Activated CD4-positive, CD25-positive, alpha-beta regulatory T cell treated with anti-CD3 and anti-CD28 coated beads, Interleukin-2, amount 50 U/mL, for 24 hours (primary cell): Measurements from ENCODE around the gene DHX8.
A peak's percentile ranks its signal among the peaks of the same experiment; 100 is the strongest.

Source experiments
- ATAC-seq, 2 donors: fragments of 150-1000 bp; cut with Tn5 transposase; one replicate each; pipeline ENCODE4 v1.10.0; 2021; ENCODE audit warnings: mild to moderate bottlenecking in 1 of 2, moderate library complexity in 1 of 2

The DHX8 gene

DNA sequence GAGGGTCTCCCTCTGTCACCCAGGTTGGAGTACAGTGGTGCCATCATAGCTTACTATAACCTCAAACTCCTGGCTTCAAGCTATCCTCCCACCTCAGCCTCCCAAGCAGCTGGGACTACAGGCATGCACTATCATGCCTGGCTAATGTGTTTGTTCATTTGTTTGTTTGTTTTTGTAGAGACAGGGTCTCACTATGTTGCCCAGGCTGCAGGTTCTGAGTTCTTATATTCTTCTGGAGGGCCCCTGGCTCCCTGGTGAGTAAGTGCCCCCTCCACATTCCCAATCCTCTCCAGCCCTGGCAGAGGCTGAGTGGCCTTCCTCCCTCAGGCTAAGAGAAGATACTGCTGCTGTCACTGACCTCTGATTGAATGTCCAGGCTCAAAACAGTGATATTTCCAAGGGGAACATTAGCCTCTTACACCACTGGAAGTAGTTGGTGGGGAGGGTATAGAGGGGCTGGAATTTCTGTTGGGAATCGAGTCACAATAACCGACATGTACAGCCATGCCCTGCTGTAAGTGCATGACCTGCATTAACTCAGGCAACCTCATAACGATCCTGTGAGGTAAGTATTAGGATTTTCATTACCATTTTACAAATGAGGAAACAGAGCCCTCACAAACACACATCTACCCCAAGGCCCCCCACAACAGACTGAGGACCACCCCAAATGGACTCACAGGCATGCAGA lies 65.1 kb downstream of the DHX8 start:
- no peak for ATAC-seq

DNA sequence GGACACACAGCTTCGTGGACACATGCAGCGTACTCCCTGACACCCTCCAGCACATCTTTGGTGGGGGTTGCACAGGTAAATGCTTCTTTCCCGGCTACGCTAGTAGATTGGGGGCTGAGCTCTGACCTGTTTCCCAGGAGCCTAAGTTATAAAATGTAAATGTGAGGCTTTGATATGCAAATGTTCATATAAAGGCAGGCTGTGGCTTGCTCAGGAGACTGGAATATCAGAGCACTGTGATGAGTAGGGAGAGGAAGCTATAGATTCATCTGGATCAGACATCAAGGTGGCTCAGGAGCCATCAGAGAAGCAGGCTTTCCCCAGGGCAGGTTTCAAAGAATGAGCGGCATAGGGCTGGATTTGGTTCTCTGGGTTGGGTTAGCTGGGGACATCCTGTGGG lies 65.7 kb downstream of the DHX8 start:
- no peak for ATAC-seq

DNA sequence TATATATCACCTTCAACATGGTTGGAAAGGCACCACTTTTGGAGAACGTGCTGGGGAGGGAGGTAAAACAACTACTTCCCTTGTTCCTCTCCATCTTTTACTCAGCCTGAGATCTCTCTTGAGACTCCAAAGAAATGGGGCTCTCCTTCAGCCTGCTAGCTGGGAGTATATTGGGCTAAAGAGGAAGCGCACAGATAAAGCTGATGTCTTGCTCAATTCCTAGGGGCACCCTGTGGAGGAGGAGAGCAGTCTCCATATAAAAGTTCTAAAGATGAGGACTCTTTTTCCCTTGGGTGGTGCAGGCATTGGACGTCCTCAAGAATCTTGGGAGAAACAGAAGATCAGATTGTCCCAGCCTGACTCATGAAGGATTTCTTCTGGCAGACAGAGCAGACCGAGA lies 67.0 kb downstream of the DHX8 start:
- ATAC-seq, result no peak

DNA sequence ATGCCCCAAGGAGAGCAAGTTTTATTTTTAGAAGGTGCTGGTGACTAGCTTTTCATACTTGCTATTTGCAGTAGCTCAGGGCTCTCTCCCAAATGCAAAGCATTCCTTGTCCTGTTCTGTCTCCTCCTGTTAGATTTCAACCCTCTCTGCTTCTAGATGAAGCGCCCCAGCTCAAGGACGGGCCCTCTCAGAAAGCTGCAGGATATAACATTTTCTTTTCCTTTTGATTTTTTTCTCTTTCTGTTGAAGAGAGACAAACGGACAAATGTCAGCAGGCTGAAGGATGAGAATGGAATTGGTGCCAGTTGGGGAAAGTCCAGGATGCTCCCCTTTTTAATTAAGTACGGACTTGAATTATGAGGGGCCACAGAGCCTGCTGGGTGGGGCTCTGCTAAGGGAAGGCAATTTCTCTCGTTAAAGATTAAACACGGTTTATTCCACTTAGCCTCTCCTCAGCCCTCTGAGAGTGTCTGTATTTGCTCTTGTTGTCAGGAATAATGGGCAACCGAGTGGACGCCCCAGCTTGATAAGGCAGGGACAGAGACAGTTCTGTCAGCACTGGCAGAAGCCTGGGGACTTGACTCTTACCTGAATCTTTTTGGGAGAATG lies 68.6 kb downstream of the DHX8 start:
- no peak for ATAC-seq

DNA sequence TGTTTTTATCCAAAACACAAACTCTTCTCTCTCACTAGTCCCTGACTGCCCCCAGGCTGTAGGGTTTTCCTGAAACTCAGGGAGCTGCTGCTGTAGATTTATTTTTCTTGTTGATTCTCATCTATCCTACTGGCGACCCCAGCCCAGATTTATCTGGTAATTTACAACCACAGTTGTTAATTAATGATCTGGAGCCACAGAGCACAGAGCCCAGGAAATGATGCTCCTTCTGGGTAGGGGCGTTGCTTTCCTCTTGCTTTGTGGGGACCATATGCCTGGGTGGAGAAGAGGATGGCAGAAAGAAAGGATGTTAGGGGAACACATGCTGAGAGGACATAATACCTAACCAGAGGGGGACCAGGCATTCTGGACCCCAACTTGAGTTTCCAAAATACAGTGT lies 69.8 kb downstream of the DHX8 start:
- ATAC-seq, result no peak

DNA sequence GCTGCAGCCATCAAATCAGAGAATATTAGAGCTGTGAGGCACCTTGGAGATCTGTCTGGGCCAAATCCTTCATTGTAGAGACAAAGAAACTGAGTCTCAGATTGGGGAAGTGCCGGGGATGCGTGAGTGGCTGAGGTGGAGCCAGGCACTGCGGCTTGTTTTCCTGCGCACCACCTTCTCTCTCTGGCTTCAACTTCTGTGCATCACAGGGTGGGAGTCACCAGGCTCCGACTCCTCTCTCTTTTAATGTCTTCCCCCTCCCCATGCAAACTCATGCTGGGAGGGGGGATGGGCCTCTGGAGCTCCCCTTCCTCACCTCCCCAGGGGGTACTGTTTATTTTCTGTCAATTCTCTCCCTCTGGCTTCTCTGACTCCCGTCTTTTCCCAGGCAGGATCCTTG lies 71.1 kb downstream of the DHX8 start:
- ATAC-seq, result no peak

DNA sequence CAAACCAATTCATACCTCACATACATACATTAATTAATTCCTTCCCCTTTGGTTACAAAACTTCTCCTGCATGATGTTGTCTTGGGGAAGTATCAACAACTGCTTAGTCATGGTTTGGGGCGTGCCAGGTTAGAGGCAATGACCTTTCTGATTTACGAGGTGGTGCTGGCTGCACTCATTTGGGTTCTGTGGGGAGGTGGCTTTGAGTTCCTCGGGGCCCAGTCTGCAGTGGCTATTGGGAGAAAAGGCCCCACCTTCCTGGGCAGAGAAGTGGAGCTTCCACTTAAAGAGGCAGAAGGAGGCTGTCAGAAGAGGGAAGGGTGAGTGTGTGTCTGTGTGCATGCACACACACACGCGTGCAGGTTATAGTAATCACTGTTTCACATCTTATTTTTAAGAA lies 72.5 kb downstream of the DHX8 start:
- ATAC-seq, result peak; percentile 28 to 36

DNA sequence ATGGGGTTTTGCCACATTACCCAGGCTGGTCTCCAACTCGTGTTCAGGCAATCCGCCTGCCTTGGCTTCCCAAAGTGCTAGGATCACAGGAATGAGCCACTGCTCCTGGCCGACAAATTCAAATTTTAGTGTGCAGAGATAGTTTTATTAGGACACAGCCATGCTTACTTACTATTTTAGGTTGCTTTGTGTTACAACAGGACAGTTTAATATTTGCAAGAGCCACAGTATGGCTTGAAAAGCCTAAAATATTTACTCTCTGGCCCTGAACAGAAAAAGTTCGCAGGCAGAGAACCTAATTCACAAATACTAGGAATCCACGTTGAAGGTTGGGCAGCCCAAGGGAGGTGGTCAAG lies 75.0 kb downstream of the DHX8 start:
- no peak for ATAC-seq

DNA sequence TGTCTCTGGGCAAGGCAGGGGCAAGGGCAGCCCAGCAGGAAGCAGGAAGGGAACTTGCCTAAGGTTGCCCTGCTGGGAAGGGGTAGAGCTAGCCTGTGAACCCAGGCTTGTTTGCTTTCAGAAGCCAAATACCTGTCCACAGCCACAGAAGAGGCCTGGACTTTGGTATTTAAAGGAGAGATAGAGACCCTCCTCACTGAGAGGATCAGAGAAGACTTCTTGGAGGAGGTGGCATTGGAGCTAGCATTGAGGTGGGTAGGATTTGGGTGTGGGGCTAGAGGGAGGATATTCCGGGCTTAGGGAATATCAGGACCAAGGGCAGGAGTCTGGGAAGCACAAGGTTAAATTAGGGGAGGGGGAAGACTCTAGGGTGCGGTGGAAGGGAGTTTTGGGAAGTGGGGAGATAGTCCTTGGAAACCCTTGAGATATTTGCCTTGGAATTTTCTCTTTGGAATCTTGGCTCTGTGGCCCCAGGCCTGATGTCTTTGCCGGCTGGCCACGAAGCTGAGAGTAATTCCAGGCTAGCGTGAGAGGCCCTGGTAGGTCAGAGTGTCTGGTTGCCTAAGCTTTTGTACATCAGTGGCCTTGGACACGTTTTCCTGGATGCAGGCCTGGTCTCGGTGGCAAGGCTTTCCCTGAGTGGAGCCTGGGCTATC lies 75.5 kb downstream of the DHX8 start:
- no peak for ATAC-seq

DNA sequence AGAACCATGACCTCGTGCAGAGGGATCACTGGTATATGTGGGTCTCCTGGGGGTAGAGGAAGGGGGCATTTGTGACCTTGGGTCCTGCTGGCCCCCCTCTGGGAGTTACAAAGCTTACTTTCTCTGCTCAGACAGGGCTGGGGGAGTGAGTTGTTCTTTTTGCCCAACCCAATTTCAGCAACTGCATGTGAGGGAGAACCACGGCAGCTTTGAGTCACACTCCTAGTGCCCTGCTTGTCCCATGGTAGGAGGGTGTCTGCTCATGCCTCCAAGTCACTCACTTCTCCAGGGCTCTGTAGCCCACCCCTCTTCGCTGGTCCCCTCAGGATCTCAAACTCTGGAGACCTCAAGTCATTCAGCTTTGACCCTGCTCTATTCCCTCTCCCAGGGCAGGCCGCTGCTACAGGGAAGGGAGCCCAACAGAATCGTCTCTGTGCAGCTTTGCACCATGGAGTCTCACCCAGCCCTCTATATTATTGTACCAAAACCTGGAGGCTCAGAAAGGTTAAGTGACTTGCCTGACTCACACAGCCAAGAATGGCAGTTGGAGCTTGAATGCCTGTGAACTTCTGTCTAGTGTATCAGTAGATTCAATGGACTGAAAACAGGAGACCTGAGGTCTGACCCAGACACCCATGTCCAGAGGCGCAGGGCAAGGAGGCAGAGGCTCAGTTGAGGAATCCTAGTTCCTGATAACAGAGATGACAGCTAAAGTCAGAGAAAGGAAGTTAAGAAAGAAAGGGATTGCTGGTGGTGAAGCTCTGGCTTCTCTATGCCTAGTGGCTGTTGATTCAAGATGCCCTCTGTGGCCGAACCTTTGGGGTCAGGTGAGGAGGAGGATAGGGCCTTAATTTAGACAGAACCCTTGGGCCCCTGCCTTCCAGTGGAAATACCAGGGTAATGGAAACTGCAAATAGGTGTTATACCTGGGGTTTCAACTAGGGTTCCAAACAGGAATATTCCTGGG lies 77.0 kb downstream of the DHX8 start:
- no peak for ATAC-seq

DNA sequence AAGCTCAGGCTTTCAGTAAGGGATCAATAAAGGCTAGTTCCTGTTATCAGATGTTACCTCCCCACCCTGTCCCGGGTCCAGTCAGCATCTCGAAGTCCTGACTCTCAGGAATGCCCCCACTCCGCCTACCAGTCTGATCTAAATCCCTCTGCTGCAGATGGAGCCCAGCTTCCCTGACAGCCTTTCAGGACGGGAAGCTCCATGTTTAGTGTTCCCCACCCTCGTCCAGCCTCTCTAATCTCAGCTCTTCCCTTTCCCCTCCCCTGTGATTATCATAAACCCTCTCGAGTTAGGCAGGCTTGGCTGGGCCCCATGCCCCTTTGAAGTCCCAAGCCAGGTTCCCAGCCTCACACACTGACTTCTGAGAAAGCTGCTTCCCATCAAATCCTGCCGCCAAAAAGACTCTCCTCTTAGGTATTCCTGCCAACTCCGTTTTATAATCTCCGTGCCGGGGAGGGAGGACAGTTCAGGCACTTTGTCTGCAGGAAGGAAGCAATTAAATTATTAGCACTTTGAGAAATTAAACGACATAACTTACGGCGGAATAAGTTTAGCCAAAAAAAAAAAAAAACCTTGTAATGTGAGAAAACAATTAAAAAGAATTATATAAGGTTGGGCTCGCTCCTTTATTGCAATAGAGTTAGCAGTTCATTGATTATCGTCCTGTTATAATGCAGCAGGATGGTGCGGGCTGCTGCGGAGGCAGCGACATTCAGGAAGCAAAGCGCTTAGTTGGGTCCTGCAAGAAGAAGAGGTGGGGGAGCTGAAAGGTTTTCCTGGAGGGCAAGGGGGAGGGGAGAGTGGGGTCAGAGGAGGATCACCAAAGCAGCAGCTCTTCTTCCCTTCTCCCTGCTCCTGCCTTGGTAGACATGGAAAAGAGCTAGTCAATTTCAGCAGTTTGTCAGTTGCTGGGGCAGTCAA lies 79.2 kb downstream of the DHX8 start:
- no peak for ATAC-seq

DNA sequence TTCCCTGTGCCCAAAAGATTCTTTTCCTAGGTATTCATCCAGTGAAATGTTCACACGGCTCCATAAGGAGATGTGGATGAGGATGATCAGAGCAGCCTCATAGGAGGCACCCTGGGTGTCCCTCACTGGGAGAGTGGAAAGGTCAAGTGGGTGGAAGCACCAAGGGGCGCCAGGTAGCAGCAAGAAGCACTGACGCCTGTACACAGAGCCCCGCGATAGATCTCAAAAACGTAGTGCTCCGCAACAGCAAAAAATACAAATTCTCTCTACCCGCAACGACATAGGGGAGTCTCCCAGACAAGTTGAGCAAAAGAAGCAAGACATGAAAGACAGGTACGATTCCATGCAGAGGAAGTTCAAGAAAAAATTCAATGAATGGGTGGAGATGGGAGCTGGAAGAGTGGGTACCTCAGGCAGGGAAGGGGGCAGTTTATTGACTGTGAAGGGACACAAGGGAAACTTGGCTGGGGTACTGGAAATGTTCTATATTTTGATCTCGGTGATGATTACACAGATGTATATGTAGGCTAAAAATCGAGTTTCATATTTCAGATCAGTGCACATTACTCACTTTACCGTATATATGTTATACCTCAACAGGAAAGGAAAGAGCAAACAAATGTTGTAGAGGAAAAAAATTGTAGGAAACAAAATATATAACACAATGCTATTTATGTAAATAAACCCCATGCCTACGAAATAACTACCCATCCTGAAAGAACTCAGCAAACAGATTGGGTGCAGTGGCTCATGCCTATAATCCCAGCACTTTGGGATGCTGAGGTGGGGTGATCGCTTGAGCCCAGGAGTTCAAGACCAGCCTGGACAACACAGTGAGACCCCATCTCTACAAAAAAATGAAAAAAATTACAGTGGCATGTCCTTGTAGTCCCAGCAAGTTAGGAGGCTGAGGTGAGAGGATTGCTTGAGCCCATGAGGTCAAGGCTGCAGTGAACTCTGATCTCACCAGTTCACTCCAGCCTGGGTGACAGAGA lies 80.1 kb downstream of the DHX8 start:
- no peak for ATAC-seq

DNA sequence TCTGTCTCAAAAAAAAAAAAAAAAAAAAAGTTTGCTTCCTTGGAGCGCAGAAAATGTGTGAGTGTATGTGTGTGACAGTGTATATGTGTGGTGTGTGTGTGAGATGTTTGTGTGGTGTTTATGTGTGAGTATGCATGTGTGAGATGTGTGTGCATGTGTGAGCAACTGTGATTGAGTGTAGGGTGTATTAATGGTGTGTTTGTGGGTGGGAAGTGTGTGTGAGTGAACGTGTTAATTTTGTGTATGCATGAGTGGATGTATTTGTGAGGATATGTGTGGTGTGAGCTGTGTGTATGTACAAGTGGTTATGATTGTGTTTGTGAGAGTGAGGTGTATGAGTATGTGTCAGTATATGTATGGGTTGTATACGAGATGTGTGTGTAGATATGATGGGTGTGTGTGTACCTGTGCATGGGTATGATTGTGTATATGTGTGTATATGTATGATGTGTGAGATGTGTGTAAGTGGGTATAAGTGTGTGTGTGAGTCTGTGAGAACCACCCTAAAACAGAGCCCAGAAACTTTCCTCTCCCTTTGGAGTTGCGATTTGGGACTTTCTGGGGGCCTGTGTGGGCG lies 84.8 kb downstream of the DHX8 start:
- no peak for ATAC-seq

DNA sequence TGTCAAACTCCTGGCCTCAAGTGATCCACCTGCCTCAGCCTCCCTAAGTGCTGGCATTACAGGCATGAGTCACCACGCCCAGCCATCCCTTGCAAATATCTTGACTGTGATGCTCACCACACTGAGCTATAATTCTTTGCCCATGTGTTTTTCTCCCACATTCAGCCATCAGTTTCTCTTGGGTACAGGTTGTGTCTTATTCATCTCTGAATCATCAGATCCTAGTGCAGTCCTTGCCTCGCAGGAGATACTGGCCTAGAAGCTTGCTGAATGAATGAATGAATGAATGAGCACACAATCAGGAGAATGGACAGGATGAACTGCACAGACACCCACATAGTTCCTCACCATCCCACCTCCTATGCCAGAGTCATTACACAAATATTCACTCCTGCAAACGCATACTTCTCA lies 86.7 kb downstream of the DHX8 start:
- no peak for ATAC-seq

DNA sequence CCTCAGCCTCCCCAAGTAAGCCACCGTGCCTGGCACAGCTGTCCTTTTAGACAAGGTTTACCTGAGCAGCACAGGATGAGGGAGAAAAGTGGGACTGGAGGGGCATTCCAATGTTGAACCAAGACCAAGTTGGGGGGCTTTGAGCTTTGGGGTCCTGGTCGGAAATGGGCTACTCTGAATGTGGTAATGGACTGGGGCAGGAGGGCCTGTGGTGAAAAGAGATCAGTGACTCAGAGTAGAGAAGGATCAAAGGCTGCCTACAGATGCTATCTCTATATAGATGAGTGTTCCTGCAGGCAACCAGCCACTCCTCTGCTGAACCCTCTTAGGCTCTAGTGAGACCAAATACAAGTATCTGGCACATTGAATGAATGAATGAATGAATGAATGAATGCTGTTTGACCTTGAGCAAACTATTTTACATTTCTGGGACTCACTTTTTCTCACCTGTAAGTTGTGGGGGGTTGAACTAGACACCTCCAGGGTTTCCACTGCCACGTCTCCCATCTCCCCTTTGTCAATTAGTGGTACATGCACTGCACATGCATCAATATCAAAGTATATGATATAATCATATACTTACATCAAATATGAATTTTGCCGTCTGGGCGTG lies 88.7 kb downstream of the DHX8 start:
- ATAC-seq, result peak in 1 of 2 donors; percentile 50

DNA sequence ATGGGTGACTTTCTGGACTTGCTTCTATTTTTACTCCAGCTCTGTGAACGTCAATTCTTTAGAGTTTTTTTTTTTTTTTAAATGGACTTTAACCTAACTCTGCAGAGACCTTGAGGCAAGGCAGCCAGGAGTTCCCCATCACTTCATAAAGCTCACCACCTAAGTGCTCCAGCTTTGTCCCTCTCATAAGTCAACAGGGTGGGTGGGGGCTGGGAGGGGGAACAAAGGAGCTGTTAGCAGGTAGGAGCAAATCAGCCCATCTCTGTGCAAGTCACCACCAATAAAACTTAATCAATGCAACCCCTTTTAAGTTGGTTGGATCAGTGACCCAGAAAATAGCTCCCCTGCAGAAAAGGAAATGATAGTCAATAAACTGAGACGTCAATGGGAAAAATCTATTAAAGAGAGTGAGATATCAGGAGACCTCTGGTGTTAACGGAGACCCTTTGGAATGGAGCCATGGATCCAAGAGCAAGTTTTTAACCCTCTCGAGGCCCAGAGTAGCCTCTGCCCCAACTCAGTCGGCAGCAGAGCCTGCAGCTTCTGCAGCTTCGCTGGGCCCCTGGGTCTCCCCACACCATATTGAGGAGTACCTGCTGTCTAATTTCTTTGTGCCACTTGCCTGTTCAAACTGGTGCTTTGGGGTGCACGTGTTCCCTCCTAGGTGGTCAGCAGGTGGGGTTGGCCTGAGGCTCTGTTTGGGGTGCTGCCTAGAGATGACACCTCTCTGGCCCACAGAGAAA lies 90.0 kb downstream of the DHX8 start:
- ATAC-seq, result no peak

DNA sequence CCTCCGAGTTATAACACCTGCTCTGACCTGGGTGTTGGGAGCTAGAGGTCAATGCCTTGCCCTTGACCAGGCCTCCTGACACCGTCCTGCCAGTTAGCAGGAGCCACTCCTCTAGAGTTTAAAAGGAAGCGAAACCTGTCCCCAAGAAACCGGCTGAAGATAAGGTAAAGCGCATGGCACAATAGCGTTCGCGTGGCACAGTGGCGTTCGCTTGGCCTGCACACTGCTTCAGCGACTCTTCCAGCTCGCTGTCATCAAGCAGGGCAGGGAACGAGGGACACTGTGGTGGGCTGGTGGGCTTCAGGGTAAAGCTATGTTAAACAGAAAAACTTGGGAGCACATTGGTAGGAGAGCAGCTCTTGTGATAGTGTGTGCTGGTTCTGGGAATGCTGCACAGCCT lies 90.6 kb downstream of the DHX8 start:
- no peak for ATAC-seq

DNA sequence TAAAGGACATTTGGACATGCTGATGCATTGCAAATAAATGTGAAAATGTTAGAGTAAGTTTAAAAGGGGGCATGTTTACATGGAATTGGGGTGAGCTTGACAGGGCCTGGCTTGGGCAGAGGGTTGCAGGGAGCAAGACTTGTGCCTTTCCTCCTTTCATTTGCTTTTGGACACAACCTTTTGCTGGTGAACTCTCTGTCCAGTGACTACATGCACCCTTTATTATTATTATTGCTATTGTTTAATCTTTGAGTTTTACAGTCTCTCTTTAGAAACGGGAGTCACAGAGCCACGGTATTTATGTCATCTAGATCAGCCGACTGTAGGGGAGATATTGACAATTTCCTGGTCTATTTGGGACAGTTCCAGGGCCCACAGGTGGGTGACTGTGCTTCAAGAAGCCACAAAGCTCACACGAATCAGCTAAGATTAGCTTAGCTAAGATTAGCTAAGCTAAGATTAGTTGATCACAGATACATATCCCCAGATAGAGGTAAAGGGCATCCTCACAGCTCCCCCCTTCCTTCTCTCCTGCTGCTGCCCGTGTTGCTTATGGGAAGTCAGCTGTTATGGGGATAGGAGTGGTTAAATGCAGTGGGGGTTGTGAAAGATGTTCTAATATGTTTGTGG lies 91.2 kb downstream of the DHX8 start:
- ATAC-seq, result no peak
